ENCODE results near the gene SCP2.
"Not testable (repeated sequence)": the region's sequence is repeated elsewhere in the genome, so short reads cannot be mapped to it uniquely, and the experiment has no call there.

SCP2 gene

DNA sequence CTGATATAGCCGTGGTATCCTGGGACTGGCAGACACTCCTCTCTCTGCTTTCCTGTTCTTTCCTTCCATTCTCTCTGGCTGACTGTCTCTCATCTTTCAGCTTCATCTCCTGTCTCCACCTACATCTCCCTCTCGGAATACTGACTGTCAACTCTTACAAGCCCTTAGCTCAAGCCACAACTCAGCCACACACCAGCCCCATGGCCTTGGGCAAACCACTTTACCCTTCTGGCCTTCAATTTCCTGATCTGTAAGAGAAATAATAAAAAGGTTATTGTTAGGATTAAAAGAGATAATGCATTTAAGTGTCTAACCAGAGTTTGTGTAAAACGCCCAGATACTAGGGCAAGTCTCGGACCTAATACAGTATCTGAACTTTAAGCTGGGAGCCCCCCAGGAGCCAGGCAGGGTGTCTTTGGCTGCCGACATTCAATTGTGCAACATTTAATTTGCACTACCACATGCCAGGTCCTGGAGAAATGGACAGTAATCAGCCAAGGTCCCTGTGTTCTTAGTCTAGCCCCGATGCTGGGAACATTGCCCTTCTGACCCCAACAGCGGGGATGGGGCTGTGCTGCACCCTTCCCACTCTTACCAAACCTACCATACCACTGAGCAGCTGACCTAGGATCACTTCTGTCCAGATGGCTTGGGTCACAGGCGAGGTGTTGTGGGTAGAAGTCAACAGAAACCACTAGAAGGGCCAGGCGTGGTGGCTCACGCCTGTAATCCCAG is 10.7 kb upstream of the SCP2 start:
- no peak for DNase-seq (ENCODE audit: extremely low read depth in 1 of 2, low read depth in 1 of 2)

DNA sequence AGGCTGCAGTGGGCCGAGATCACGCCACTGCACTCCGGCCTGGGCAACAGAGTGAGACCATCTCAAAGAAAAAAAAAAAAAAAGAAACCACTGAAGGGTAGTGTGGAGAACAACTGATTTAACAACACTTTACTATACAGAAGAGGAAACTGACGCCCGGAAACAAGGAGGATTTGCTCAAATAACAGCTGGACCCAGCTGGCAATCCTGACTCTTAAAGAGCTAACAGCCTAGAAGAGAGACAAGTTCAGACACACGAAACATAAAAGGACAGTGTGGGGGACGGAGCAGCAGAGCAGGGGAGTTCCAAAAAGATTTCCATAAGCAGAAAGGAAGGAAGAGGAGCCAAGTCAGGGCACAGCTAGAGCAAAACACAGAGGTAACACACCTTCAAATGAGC is 9.9 kb upstream of the SCP2 start:
- no peak for DNase-seq (ENCODE audit: extremely low read depth in 1 of 2, low read depth in 1 of 2)

GRCh38 chr1:52917581-52917980 is 9.5 kb upstream of the SCP2 start:
- DNase-seq (ENCODE audit: extremely low read depth in 1 of 2, low read depth in 1 of 2): no peak

DNA sequence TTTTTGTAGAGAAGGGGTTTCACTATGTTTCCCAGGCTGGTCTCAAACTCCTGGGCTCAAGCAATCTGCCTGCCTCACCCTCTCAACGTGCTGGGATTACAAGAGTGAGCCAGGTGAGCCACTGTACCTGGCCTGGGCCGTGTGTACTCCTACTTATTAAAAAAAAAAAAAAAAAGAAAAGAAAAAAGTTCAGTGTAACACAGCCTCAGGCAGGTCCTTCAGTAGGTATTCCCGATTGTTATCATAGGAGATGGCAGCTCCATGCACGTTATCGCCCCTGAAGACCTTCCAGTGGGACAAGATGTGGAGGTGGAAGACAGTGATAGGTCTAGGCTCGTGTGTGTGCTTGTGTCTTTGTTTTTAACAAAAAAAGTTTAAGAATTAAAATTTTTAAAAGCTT is 8.9 kb upstream of the SCP2 start:
- no peak for DNase-seq (ENCODE audit: extremely low read depth in 1 of 2, low read depth in 1 of 2)

- DNase-seq (ENCODE audit: extremely low read depth in 1 of 2, low read depth in 1 of 2): no peak
Measured at GRCh38 chr1:52919051-52919722, 7.9 kb upstream of the SCP2 start.

DNA sequence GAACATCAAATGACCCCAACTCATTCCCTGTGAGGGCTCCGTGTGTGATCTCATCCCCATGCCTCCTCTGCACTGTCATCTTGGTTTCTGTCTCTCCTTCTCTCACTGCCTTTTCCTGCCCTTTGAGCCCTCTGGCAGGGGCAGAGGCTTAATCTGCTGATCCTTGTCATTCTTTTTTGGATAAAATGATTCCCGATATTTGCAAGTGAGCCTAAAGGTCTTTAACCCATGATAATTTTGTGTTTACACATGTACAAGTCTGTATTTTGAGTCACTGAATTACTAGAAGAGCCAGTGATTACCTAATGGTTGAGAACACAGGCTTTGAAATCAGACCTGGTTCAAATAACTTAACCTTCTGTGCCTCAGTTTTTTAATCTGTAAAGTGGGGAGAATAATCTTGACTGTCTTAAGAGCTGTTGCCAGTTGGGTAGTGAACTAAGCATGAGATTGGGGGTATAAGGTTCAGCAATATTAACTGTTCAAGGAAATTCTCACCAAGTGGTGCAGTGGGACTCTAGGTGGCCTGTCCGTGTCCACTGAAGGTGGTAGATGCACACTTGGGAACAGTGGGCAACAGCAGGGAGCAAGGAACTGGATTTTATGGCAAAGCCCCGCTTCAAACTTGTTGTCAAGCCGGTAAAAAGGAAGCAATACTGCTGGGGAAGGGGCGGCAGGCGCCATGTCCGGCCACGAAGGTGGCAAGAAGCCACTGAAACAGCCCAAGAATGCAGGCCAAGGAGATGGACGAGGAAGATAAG is 7.2 kb upstream of the SCP2 start:
- DNase-seq (ENCODE audit: extremely low read depth in 1 of 2, low read depth in 1 of 2): no peak

- DNase-seq (ENCODE audit: extremely low read depth in 1 of 2, low read depth in 1 of 2): no peak
Measured at GRCh38 chr1:52920791-52921291, 6.2 kb upstream of the SCP2 start.

- DNase-seq (ENCODE audit: extremely low read depth in 1 of 2, low read depth in 1 of 2): no peak
Measured at GRCh38 chr1:52925571-52926005, 1.5 kb upstream of the SCP2 start.

DNA sequence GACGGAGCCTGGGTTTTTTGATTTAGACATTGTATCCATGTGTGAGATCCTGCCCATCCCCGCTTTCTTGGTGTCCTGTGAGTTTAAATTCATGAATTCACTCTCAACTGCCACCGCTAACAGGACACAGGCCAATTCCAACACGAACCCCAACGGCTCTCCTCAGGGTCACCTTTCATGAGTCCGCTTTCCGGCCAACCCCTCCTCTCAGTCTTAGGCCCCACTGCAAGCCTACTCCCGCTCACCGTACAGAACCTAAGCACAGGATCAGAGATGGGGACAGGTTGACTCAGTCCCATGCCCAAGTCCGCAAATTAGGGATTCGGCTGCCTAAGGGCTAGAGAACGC is 238 bp upstream of the SCP2 start:
- no peak for DNase-seq (ENCODE audit: extremely low read depth in 1 of 2, low read depth in 1 of 2)

DNA sequence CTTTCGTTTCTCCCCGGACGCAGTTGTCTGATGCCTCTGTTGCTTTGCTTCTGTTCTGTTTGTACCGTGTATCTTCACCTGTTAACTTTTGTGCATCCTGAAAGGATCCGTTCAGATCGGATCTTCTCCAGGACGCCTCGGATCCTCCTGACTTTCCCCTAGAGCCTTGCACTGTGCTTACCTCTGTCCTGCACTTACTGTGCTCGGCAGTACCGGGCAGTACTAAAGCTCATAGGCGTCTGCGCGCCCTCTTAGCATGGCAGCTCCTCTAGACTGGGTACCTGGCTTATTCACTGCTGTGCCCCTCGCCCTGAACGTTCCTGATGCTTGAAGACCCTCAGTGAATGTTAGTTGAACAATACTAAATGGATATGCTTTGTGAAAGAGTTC is 934 bp downstream of the SCP2 start:
- DNase-seq (ENCODE audit: extremely low read depth in 1 of 2, low read depth in 1 of 2): no peak

DNA sequence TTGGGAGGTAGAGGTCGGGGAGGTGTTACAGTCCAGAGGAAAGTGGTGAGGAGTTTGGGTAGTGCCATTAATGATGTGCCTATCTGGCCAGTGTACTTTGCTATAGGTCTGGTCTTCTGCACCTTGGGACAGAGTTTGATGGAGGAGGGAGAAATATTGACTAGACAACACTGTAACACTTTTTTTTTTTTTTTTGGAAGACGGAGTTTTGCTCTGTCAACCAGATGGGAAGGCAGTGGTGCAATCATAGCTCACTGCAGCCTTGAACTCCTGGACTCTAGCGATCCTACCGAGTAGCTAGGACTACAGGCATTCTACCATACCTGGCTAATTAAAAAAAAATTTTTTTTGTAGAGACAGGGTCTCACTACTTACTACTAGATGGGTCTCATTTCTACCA is 1.9 kb downstream of the SCP2 start:
- DNase-seq (ENCODE audit: extremely low read depth in 1 of 2, low read depth in 1 of 2): no peak

DNA sequence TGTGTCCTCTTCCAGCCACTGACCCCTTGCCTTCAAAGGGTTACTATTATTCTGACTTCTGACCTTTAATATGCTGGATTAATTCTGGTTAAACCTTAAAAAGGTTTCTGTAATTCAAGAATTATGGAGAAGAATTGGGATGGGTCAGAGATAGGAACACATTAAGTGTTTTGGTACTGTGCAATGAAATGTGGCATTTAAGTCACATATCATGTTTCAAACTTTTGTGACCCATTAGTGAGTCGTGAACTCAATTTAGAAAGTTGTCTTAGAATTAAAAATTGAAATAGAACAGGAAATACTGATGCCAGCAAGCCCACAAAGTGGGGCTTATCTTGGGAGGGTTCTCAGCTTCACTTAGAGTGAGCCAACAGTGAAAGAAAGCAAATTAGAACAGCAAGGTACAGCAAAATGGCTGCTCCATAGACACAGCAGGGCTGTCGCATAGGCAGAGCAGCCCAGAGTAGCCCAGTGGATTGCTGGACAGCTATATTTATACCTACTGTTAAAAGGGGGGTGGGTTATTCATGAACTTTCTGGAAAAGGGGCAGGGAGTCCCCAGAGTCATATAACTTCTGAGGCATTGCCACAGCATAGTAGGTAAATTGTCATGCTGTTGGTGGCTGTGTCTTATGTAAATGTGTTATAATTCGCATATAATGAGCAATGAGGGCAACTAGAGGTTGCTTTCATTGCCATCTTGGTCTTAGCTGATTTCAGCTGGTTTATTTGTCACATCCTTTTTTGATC is 10.5 kb downstream of the SCP2 start:
- DNase-seq (ENCODE audit: extremely low read depth in 1 of 2, low read depth in 1 of 2): no peak

DNA sequence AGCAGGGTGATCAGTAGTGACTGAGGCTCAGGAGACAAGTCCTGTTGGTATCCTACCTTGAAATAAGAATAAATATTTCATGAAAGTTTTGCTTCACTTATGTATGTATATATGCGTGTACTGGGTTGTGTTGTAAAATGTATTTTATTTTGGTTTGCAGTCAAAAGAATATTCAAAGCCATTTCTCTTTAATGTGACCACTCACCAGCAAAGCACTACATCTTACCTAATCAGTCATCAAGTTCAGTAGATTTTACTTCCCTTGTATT is 11.0 kb downstream of the SCP2 start:
- DNase-seq (ENCODE audit: extremely low read depth in 1 of 2, low read depth in 1 of 2): no peak

DNA sequence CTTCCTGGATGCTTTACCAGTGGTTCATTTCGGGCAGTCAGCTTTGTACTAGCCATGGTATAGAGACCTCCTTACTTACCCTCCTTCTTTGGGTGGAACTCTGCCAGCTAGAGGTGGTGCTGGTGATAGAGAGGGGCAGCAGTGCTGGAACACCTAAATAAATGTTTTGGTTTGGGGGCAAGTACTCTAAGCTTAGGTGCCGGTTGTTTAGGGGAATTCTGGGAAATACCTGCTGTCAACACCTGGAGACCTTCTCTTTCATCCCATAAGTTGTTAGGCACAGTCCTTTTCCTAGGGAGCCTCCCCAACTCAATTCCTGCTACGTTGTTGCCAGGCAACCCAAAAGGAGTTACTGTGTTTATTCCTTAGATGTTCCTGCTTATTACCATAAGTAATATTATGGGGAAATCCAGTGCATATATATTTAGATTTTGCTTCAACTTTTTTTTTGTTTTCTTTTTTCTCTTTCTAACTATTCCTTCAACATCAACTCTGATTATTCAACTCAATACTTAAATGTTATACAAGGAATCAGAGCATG is 16.9 kb downstream of the SCP2 start:
- DNase-seq (ENCODE audit: extremely low read depth in 1 of 2, low read depth in 1 of 2): no peak

- DNase-seq (ENCODE audit: extremely low read depth in 1 of 2, low read depth in 1 of 2): no peak
Measured at GRCh38 chr1:52944566-52944965, 17.5 kb downstream of the SCP2 start.

DNA sequence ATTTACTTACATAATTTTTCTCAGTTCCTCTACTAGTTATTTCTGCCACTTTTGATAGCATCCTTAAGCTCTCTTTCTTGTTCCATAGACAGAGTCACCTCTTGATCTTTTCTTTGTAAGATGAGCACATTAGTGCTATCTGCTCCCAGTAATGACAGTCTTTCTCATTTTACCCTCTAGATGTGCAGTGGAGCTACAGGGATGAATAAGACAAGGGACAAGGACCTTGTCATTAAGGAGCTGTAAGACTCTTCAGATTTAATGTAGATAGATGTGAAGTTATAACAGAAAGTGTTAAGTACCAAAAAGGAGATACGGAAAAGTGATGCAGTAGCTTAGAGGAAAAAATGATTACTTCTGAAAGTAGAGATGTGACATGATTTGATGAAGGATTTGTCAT is 20.4 kb downstream of the SCP2 start:
- no peak for DNase-seq (ENCODE audit: extremely low read depth in 1 of 2, low read depth in 1 of 2)

- not testable (repeated sequence) for DNase-seq (ENCODE audit: extremely low read depth in 1 of 2, low read depth in 1 of 2)
Measured at GRCh38 chr1:52949602-52950001, 22.5 kb downstream of the SCP2 start.

GRCh38 chr1:52952112-52952511 is 25.0 kb downstream of the SCP2 start:
- DNase-seq (ENCODE audit: extremely low read depth in 1 of 2, low read depth in 1 of 2): no peak

- no peak for DNase-seq (ENCODE audit: extremely low read depth in 1 of 2, low read depth in 1 of 2)
Measured at GRCh38 chr1:52955129-52955970, 28.3 kb downstream of the SCP2 start.

GRCh38 chr1:52963101-52963500 is 36.0 kb downstream of the SCP2 start:
- no peak for DNase-seq (ENCODE audit: extremely low read depth in 1 of 2, low read depth in 1 of 2)

All from activated CD8-positive, alpha-beta memory T cell treated with anti-CD3 and anti-CD28 coated beads for 1 hour (primary cell).